ENCODE results near the gene METRN.

The METRN gene

DNA sequence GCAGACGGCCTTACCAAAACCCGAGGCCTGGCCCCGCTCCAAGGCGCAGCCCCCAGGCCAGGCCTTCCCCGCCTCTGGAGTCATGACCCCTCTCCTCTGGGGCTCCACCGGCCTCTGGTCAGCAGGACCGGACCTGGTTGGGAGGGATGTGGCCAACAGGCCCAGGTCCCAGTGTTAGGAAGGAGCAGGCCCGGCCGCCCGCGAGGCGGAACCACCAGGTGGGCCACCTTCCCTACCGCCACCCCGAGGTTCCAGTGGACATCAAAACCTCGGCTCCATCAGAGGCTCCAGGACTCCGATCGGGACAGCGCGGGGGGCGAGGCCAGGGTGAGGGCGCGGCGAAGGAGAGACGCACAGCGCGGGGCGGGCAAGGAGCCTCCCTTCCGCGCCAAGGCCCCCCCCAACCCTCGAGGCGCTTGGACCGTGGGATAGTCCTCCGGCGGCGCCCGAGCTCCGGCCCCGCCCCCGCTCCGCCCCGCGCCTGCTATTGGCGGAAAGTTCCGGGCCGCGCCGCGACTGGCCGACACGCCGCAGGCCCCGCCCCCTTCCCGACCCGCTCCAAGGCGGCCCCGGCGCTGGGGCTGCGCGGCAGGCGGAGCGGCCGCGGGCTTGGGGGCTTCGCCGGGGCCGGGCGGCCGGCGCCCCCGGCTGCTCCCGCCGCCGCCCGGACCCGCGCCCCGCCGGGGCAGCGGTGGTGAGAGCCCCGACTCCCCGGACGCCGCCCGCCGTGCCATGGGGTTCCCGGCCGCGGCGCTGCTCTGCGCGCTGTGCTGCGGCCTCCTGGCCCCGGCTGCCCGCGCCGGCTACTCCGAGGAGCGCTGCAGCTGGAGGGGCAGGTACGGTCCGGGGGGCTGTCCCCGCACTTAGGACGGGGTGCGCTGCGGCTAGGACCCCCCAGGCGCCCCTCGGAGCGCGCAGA is at the start of gene METRN:
Gene METRN, plus strand, starts transcription at position 561 of the 919 bp plus-strand sequence. Its CDS starts 172 bp downstream, at position 733.
- peaks cover 9% of the 10 kb centered on the region; the same call in 1 of the 2 replicates for H3K4me1 ChIP-seq (ENCODE audit: low read length)
- H3K4me3 ChIP-seq (ENCODE audit: low read length) = no peak within 1 kb of the TSS
- no peaks in the 10 kb centered on the region for H3K36me3 ChIP-seq (replicated peaks; ENCODE audit: insufficient read depth, low read length)
- no peak within 1 kb of the TSS for H3K9ac ChIP-seq (ENCODE audit: low read length)
- peak; percentile 72 for DNase-seq
- no peaks in the 10 kb centered on the region for H4K20me1 ChIP-seq (ENCODE audit: insufficient read depth, low read length)
- H3K9me2 ChIP-seq (replicated peaks; ENCODE audit: insufficient read depth, low read length) = no peaks in the 10 kb centered on the region
- no peaks in the 10 kb centered on the region for H3K79me2 ChIP-seq (ENCODE audit: low read length)
- H3K9me3 ChIP-seq (replicated peaks; ENCODE audit: insufficient read depth, low read length) = no peaks in the 10 kb centered on the region
- TF ChIP-seq, protein P1, sequence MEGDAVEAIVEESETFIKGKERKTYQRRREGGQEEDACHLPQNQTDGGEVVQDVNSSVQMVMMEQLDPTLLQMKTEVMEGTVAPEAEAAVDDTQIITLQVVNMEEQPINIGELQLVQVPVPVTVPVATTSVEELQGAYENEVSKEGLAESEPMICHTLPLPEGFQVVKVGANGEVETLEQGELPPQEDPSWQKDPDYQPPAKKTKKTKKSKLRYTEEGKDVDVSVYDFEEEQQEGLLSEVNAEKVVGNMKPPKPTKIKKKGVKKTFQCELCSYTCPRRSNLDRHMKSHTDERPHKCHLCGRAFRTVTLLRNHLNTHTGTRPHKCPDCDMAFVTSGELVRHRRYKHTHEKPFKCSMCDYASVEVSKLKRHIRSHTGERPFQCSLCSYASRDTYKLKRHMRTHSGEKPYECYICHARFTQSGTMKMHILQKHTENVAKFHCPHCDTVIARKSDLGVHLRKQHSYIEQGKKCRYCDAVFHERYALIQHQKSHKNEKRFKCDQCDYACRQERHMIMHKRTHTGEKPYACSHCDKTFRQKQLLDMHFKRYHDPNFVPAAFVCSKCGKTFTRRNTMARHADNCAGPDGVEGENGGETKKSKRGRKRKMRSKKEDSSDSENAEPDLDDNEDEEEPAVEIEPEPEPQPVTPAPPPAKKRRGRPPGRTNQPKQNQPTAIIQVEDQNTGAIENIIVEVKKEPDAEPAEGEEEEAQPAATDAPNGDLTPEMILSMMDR (IDR thresholded peaks at IDR 0.05; ENCODE audit: low read length) = no peak
- TF ChIP-seq EZH2phosphoT487 (IDR thresholded peaks at IDR 0.05; ENCODE audit: low read length) = no peak
- TF ChIP-seq EZH2 (optimal IDR thresholded peaks at IDR 0.05; ENCODE audit: low read depth, low read length) = no peak
- H3K27me3 ChIP-seq (replicated peaks; ENCODE audit: insufficient read depth, low read length) = peaks cover 42% of the 10 kb centered on the region
- peak within 1 kb of the TSS; percentile 41; the same call in 1 of the 2 replicates for H3K4me2 ChIP-seq (ENCODE audit: low read depth, low read length)
- peaks cover 2% of the 10 kb centered on the region; the same call in 1 of the 2 replicates for H3F3A ChIP-seq (ENCODE audit: insufficient read depth, low read length)
- H2AFZ ChIP-seq (ENCODE audit: low read length) = no peak within 1 kb of the TSS
- H3K27ac ChIP-seq (ENCODE audit: low read length) = no peak within 1 kb of the TSS

DNA sequence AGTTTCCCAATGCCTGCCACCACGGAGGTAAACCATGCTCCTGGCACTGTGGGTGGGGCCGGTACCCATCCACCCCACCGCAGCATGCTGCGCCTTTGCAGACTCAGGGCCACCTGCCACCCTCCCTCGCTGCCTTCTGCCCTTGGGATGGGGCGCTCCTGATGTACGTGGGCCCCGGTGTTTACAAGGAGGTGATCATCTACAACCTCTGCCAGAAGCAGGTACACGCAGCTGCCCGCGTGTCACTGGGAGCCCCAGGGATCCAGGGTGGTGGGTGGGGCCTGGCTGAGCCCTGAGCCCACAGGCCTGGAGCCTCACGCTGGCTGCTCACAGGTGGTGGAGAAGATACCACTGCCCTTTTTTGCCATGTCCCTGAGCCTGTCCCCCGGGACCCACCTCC is 48.3 kb upstream of the METRN start:
- peaks cover 11% of the 10 kb centered on the region; the same call in 1 of the 2 replicates for H3K4me1 ChIP-seq (ENCODE audit: low read length)
- no peak for DNase-seq
- H3K79me2 ChIP-seq (ENCODE audit: low read length) = peaks cover 24% of the 10 kb centered on the region
- no peak overlapping the region for H3K9ac ChIP-seq (ENCODE audit: low read length)
- no peak overlapping the region for H2AFZ ChIP-seq (ENCODE audit: low read length)
- no peaks in the 10 kb centered on the region for H3K36me3 ChIP-seq (replicated peaks; ENCODE audit: insufficient read depth, low read length)
- no peak overlapping the region for H3K27ac ChIP-seq (ENCODE audit: low read length)
- no peaks in the 10 kb centered on the region for H3K9me3 ChIP-seq (replicated peaks; ENCODE audit: insufficient read depth, low read length)
- no peak overlapping the region for H3K4me3 ChIP-seq (ENCODE audit: low read length)
- no peak for TF ChIP-seq EZH2 (optimal IDR thresholded peaks at IDR 0.05; ENCODE audit: low read depth, low read length)
- TF ChIP-seq, protein P1 (IDR thresholded peaks at IDR 0.05; ENCODE audit: low read length) = no peak
- no peaks in the 10 kb centered on the region for H3F3A ChIP-seq (ENCODE audit: insufficient read depth, low read length)
- no peaks in the 10 kb centered on the region for H3K27me3 ChIP-seq (replicated peaks; ENCODE audit: insufficient read depth, low read length)
- no peaks in the 10 kb centered on the region for H3K9me2 ChIP-seq (replicated peaks; ENCODE audit: insufficient read depth, low read length)
- H4K20me1 ChIP-seq (ENCODE audit: insufficient read depth, low read length) = no peaks in the 10 kb centered on the region
- no peak overlapping the region for H3K4me2 ChIP-seq (ENCODE audit: low read depth, low read length)

DNA sequence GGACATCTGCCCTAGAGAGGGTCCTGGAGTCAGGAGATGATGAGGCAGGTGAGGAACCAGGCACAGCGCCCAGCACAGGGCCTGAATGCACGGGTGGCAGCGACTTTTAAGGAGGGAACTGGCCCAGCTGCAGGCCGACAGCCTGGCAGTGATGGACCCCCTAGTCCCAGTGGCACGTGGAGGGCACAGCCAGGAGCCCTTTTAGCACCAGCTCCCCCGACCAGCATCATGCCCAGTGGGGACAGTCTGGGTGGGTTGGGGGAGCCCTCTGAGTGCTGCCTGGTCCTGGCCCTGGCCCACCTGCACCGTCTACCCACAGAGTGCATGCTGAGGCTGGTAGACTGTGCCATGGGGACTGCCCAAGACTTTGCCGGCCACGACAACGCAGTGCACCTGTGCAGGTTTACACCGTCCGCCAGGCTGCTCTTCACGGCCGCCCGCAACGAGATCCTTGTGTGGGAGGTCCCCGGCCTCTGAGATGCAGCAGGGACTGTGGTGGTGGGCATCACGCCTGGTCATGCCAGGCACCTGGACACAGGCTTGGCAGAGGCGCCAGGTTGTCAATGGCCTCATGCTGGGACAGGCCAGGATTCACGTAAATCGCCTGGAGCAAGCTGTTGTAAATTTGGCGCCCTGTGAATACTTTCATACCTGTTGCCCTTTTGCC is 47.7 kb upstream of the METRN start:
- TF ChIP-seq EZH2phosphoT487 (IDR thresholded peaks at IDR 0.05; ENCODE audit: low read length) = no peak
- TF ChIP-seq EZH2 (optimal IDR thresholded peaks at IDR 0.05; ENCODE audit: low read depth, low read length) = no peak
- TF ChIP-seq, protein P1 (IDR thresholded peaks at IDR 0.05; ENCODE audit: low read length) = no peak
- Histone ChIP-seq H3K9me3 (replicated peaks; ENCODE audit: insufficient read depth, low read length) (no peaks in the 10 kb centered on the region), H3F3A (ENCODE audit: insufficient read depth, low read length) (no peaks in the 10 kb centered on the region), H3K4me1 (ENCODE audit: low read length) (peaks cover 11% of the 10 kb centered on the region; the same call in 1 of the 2 replicates), H3K4me3 (ENCODE audit: low read length) (no peak overlapping the region), H3K27ac (ENCODE audit: low read length) (peak overlapping the region; percentile 2; the same call in 1 of the 2 replicates), H3K4me2 (ENCODE audit: low read depth, low read length) (peak overlapping the region; percentile 29; the same call in 1 of the 2 replicates), H2AFZ (ENCODE audit: low read length) (peak overlapping the region; percentile 46), H4K20me1 (ENCODE audit: insufficient read depth, low read length) (no peaks in the 10 kb centered on the region), H3K79me2 (ENCODE audit: low read length) (peaks cover 24% of the 10 kb centered on the region), H3K9me2 (replicated peaks; ENCODE audit: insufficient read depth, low read length) (no peaks in the 10 kb centered on the region), H3K36me3 (replicated peaks; ENCODE audit: insufficient read depth, low read length) (no peaks in the 10 kb centered on the region; the same call in 1 of the 2 replicates), H3K27me3 (replicated peaks; ENCODE audit: insufficient read depth, low read length) (no peaks in the 10 kb centered on the region), H3K9ac (ENCODE audit: low read length) (peak overlapping the region; percentile 12; the same call in 1 of the 2 replicates)
- DNase-seq = no peak

All from MM.1S (cell line).